HepG2 (cell line): ENCODE data around the gene MYOM1. TPM values are rescaled to one million over a fixed set of nuclear protein-coding genes. Genes with fewer than 3 reads are reported as not detected.

Source experiments
- ATAC-seq: fragments of 200-7000 bp; cut with Tn5 transposase; 3 replicates; pipeline ENCODE4 v1.9.1; 2020; ENCODE audit warnings: mild to moderate bottlenecking, moderate library complexity
- BruUV-seq: library from RNA; stranded (reverse); fragments of 400-500 nt; replicated peaks from 2 replicates; lab custom pipeline; 2021; lab: Mats Ljungman, UMichigan
- CTCF ChIA-PET: fragments of 300-600 bp; formaldehyde crosslinking; extraction: SDS; loops from one replicate; lab custom pipeline; 2021; ENCODE audit warnings: low total read pairs, inconsistent platforms, low intra/inter-chr PET ratio; lab: Yijun Ruan, JAX
- POLR2A ChIA-PET: fragments of 350-600 bp; sonication (Branson Sonifier 250); formaldehyde crosslinking; loops from one replicate; lab custom pipeline; 2020; ENCODE audit warnings: antibody characterized with exemption, inconsistent platforms; lab: Yijun Ruan, JAX
- DNase-seq: peaks from one replicate; pipeline ENCODE4 v3.0.0-alpha.2; 2015; ENCODE audit warnings: low spot score
- FAIRE-seq: peaks from 3 replicates; lab custom pipeline; 2011; peaks lifted over from hg19 to GRCh38; lab: Jason Lieb, UNC
- H2AFZ ChIP-seq: one replicate; pipeline ENCODE4 v1.6.1; 2011; ENCODE audit warnings: low read length, inconsistent platforms
- H3K27ac ChIP-seq: fragments of 300-600 bp; 3 replicates; pipeline ENCODE4 v1.8.0; 2011; ENCODE audit warnings: mixed run types, mild to moderate bottlenecking, mixed read lengths, low read length, inconsistent platforms; ENCODE audit not compliant: insufficient read depth; ENCODE audit errors: extremely low read length
- H3K27me3 ChIP-seq, 2 experiments: fragments of 200-600 bp in 1 of 2; 2 replicates in 1 of 2; 3 replicates in 1 of 2; pipeline versions ENCODE4 v1.6.0 to v1.8.0; 2011; ENCODE audit warnings: low read length in 2 of 2, mild to moderate bottlenecking in 2 of 2, moderate library complexity in 2 of 2, inconsistent platforms in 1 of 2; ENCODE audit not compliant: insufficient read depth in 2 of 2, control insufficient read depth in 1 of 2
- H3K36me3 ChIP-seq, 2 experiments: fragments of 200-600 bp in 1 of 2; replicated peaks in 1 of 2; 2 replicates in 1 of 2; 3 replicates in 1 of 2; pipeline versions ENCODE4 v1.5.1 to v1.8.0; 2011; ENCODE audit warnings: low read length in 2 of 2, inconsistent platforms in 1 of 2; ENCODE audit not compliant: insufficient read depth in 2 of 2, control insufficient read depth in 1 of 2
- H3K4me1 ChIP-seq: 2 replicates; pipeline ENCODE4 v1.5.1; 2012; ENCODE audit warnings: low read length, inconsistent platforms; ENCODE audit not compliant: insufficient read depth
- H3K4me2 ChIP-seq: 2 replicates; pipeline ENCODE4 v1.6.0; 2011; ENCODE audit warnings: low read depth, low read length, inconsistent platforms
- H3K4me3 ChIP-seq, 3 experiments: fragments of 200-600 bp in 1 of 3; sonication (generic), shearing (Covaris generic) in 1 of 3; replicated peaks in 1 of 3; 2 replicates each; pipeline ENCODE4 v1.5.1; 2011 to 2016; ENCODE audit warnings: low read length in 3 of 3, inconsistent platforms in 2 of 3, low read depth in 2 of 3, mild to moderate bottlenecking in 2 of 3, control low read depth in 1 of 3, mixed read lengths in 1 of 3; ENCODE audit not compliant: insufficient read depth in 1 of 3
- H3K79me2 ChIP-seq: one replicate; pipeline ENCODE4 v1.6.1; 2011; ENCODE audit warnings: low read length, inconsistent platforms; ENCODE audit not compliant: insufficient read depth
- H3K9ac ChIP-seq: 2 replicates; pipeline ENCODE4 v1.6.0; 2011; ENCODE audit warnings: mild to moderate bottlenecking, low read depth, low read length, inconsistent platforms; ENCODE audit not compliant: insufficient read depth
- H3K9me3 ChIP-seq: 2 replicates; pipeline ENCODE4 v1.5.1; 2012; ENCODE audit warnings: mild to moderate bottlenecking, low read length
- H4K20me1 ChIP-seq: 2 replicates; pipeline ENCODE4 v1.6.0; 2011; ENCODE audit warnings: inconsistent platforms, mild to moderate bottlenecking, low read length, moderate library complexity; ENCODE audit not compliant: insufficient read depth
- CEBPG ChIP-seq: IDR thresholded peaks from 2 replicates; pipeline ENCODE4 v1.6.1; 2016
- DRAP1 ChIP-seq: IDR thresholded peaks from 2 replicates; pipeline ENCODE4 v1.6.1; 2016; ENCODE audit warnings: missing genetic modification reagents, missing compliant biosample characterization
- GTF2F1 ChIP-seq: fragments of 150-350 bp; IDR thresholded peaks from 2 replicates; pipeline ENCODE4 v1.6.1; 2014; ENCODE audit warnings: low read length
- PHB2 ChIP-seq: fragments of 450-650 bp; IDR thresholded peaks from 2 replicates; pipeline ENCODE4 v1.6.1; 2018; ENCODE audit not compliant: partially characterized antibody
- RAD21 ChIP-seq: fragments of 450-650 bp; formaldehyde crosslinking; IDR thresholded peaks from 2 replicates; pipeline ENCODE4 v1.5.0; 2020; ENCODE audit warnings: mild to moderate bottlenecking
- ZFYVE20 ChIP-seq: sonication (generic); formaldehyde crosslinking; IDR thresholded peaks from 2 replicates; pipeline ENCODE4 v1.8.0; 2023; ENCODE audit warnings: low read depth, mild to moderate bottlenecking, moderate library complexity, missing genetic modification reagents, borderline replicate concordance
- ZIK1 ChIP-seq: sonication (generic); formaldehyde crosslinking; IDR thresholded peaks from 2 replicates; pipeline ENCODE4 v1.5.0; 2020; ENCODE audit warnings: mild to moderate bottlenecking, low read depth, missing genetic modification reagents, borderline replicate concordance
- ZNF3 ChIP-seq: IDR thresholded peaks from 2 replicates; pipeline ENCODE4 v1.7.0; 2017; ENCODE audit warnings: inconsistent platforms
- ZNF446 ChIP-seq: sonication (generic); formaldehyde crosslinking; IDR thresholded peaks from 2 replicates; pipeline ENCODE4 v1.5.0; 2020; ENCODE audit warnings: mild to moderate bottlenecking, missing genetic modification reagents
- ZNF615 ChIP-seq: sonication (generic); formaldehyde crosslinking; IDR thresholded peaks from 2 replicates; pipeline ENCODE4 v1.5.0; 2020; ENCODE audit warnings: mild to moderate bottlenecking, missing genetic modification reagents, borderline replicate concordance
- ZNF7 ChIP-seq: IDR thresholded peaks from 2 replicates; pipeline ENCODE4 v1.6.1; 2016; ENCODE audit warnings: missing biosample characterization, missing genetic modification reagents
- WGBS: methylation state at CpG from one replicate; pipeline ENCODE4 v1.1.6; 2017; ENCODE audit warnings: low lambda C conversion rate; 5-methylcytosine and 5-hydroxymethylcytosine counted together
- in situ Hi-C: cut with HindIII; loops from 2 replicates; pipeline ENCODE4 v1.10.0; 2017; ENCODE audit warnings: low pct_unique_long_range_greater_than_20kb; ENCODE audit not compliant: extremely low pct_ligation_motif_present
- intact Hi-C: fragments of 100-400 bp; cut with micrococcal nuclease; formaldehyde crosslinking; loops from one replicate; pipeline ENCODE4 v1.10.0; 2022; ENCODE audit not compliant: unreplicated experiment
- polyA plus RNA-seq, 8 experiments: library from polyadenylated mRNA; depleted of rRNA in 3 of 8; stranded (reverse) in 7 of 8; unstranded in 1 of 8; fragments of >200 nt; fragmentation: Illumina TruSeq in 4 of 8; extraction: Trizol in 4 of 8; gene quantifications; 2 replicates each; pipeline versions ENCODE4 v1.2.1 to v1.2.3, GENCODE V29; 2011 to 2016; ENCODE audit warnings: low read depth in 4 of 8, missing spikeins in 1 of 8, mixed read lengths in 1 of 8; ENCODE audit not compliant: insufficient read depth in 1 of 8
- total RNA-seq, 5 experiments: library from RNA; depleted of rRNA; stranded (reverse); fragments of >200 nt; fragmentation: Illumina TruSeq; extraction: Trizol; gene quantifications; 2 replicates each; pipeline ENCODE4 v1.2.3, GENCODE V29; 2016; ENCODE audit warnings: low read depth in 1 of 5

Gene MYOM1
- total and polyA plus RNA-seq, 2 of the 13 experiments (the other 11 are each of a cell fraction or from before 2014, with no cell fraction given) = 0.46 to 0.98 TPM

DNA sequence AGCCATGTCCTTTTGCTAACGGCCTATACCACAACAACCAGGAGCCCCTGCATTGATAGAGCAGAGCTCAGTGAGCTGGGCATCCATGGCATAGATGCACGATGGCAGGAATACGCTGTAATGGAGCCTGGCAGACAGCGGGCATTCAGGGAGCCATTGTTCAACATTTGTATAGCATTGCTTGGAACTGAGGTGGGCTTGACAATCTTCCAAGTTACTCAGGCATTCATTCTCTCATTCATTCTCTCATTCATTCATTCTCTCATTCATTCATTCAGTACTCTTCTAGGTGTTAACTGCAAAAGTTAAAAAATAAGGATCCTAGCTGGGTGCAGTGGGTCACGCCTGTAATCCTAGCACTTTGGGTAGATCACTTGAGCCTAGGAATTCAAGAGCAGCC is 62.7 kb downstream of the MYOM1 start:
- Histone ChIP-seq H3K27ac (no peak overlapping the region), H4K20me1 (no peaks in the 10 kb centered on the region), H3K9ac (no peak overlapping the region), H3K79me2 (no peaks in the 10 kb centered on the region), H3K36me3 (no peaks in the 10 kb centered on the region), H3K4me2 (no peak overlapping the region), H2AFZ (no peak overlapping the region), H3K27me3 (no peaks in the 10 kb centered on the region), H3K4me1 (peaks cover 43% of the 10 kb centered on the region), H3K4me3 (no peak overlapping the region), H3K9me3 (no peaks in the 10 kb centered on the region)
- in situ Hi-C loops = loop anchor here (10.0 kb wide), 1 partner anchor 222 kb away; no protein-coding TSS in a partner anchor
- ATAC-seq (no peak), FAIRE-seq (no peak), DNase-seq (no peak)
- intact Hi-C loops = no loop called here
- ChIA-PET CTCF (no interaction called here), POLR2A (no interaction called here)
- WGBS = 93% methylated on average over 2 of the region's 5 CpGs
- BruUV-seq = no TSS peak
- no peak for TF ChIP-seq CEBPG (CRISPR knock-in tag)
- no peak for TF ChIP-seq ZNF7 (CRISPR knock-in tag)

DNA sequence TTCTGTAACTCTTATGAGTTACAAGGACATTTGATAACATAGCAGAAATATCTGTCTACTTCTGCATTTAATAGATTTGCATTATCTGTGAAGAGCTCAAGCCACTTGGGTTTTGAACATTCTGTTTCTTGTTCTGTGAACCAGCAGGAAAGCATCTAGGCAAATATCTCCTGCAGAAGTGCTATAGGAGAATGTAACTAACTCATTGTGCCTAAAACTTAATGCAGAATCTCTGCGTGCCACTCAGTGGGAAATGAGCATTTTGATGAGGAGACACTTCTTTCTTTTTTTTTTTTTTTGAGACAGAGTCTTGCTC is 63.5 kb downstream of the MYOM1 start:
- H3K4me2 ChIP-seq = 0 out of 2 replicates have a peak overlapping the region, but pooled peaks have one; percentile 29
- H3K36me3 ChIP-seq = no peaks in the 10 kb centered on the region
- H3K4me3 ChIP-seq = no peak overlapping the region
- intact Hi-C loops = no loop called here
- no peaks in the 10 kb centered on the region for H4K20me1 ChIP-seq
- no peak overlapping the region for H3K27ac ChIP-seq
- H3K9me3 ChIP-seq = no peaks in the 10 kb centered on the region
- DNase-seq (no peak), FAIRE-seq (no peak), ATAC-seq (no peak)
- BruUV-seq = no TSS peak
- in situ Hi-C loops = loop anchor here (10.0 kb wide), 1 partner anchor 221 kb away; no protein-coding TSS in a partner anchor
- TF ChIP-seq ZIK1 (CRISPR knock-in tag) (no peak), ZFYVE20 (CRISPR knock-in tag) (no peak), ZNF446 (CRISPR knock-in tag) (no peak), PHB2 (no peak), ZNF615 (CRISPR knock-in tag) (no peak), GTF2F1 (no peak), DRAP1 (CRISPR knock-in tag) (no peak), RAD21 (CRISPR knock-in tag) (no peak), ZNF3 (CRISPR knock-in tag) (no peak)
- H3K79me2 ChIP-seq = no peaks in the 10 kb centered on the region
- CTCF ChIA-PET = no interaction called here
- peaks cover 51% of the 10 kb centered on the region for H3K4me1 ChIP-seq
- 76% methylated on average over 1 of the region's 1 CpG for WGBS
- no peaks in the 10 kb centered on the region for H3K27me3 ChIP-seq
- H3K9ac ChIP-seq = no peak overlapping the region
- POLR2A ChIA-PET = interaction anchor here (0.6 to 1.1 kb wide), 2 partner anchors 90 to 94 kb away, joined by 3 to 6 read pairs; no protein-coding TSS in a partner anchor
- H2AFZ ChIP-seq = no peak overlapping the region
